Stimulated activated CD8-positive, alpha-beta memory T cell treated with anti-CD3 and anti-CD28 coated beads, Interleukin-12 subunit alpha, Interleukin-12 subunit beta, amount 100 ng/mL, for 24 hours (primary cell): Measurements from ENCODE around the gene TMEM196.

Experiments
- DNase-seq: peaks from one replicate; pipeline ENCODE4 v3.0.0-alpha.2; 2020; ENCODE audit errors: extremely low read depth

TMEM196 gene

GRCh38 chr7:19772841-19773760 lies at the start of gene TMEM196:
Gene TMEM196 (minus strand): TSS chr7:19773617. CDS start chr7:19772696, 921 bp downstream.
- no peak for DNase-seq

GRCh38 chr7:19816128-19816527 lies 42.7 kb upstream of the TMEM196 start:
- no peak for DNase-seq

- no peak for DNase-seq
Measured at GRCh38 chr7:19815546-19815945, 42.1 kb upstream of the TMEM196 start.

GRCh38 chr7:19814776-19815175 lies 41.4 kb upstream of the TMEM196 start:
- DNase-seq, result no peak

GRCh38 chr7:19811386-19811785 lies 38.0 kb upstream of the TMEM196 start:
- DNase-seq, result no peak

GRCh38 chr7:19798986-19799385 lies 25.6 kb upstream of the TMEM196 start:
- no peak for DNase-seq

GRCh38 chr7:19783541-19783940 lies 10.1 kb upstream of the TMEM196 start:
- DNase-seq, result no peak

GRCh38 chr7:19776981-19777380 lies 3.6 kb upstream of the TMEM196 start:
- DNase-seq, result no peak

- no peak for DNase-seq
Measured at GRCh38 chr7:19775578-19775977, 2.2 kb upstream of the TMEM196 start.

- DNase-seq, result no peak
Measured at GRCh38 chr7:19772306-19772705, 1.1 kb downstream of the TMEM196 start.

- no peak for DNase-seq
Measured at GRCh38 chr7:19762631-19763030, 10.8 kb downstream of the TMEM196 start.

GRCh38 chr7:19754521-19755116 lies 18.8 kb downstream of the TMEM196 start:
- DNase-seq, result no peak

GRCh38 chr7:19752020-19752419 lies 21.4 kb downstream of the TMEM196 start:
- DNase-seq, result no peak

GRCh38 chr7:19749658-19750057 lies 23.8 kb downstream of the TMEM196 start:
- DNase-seq, result no peak

GRCh38 chr7:19747740-19748339 lies 25.6 kb downstream of the TMEM196 start:
- no peak for DNase-seq

GRCh38 chr7:19744075-19744474 lies 29.3 kb downstream of the TMEM196 start:
- DNase-seq, result no peak

GRCh38 chr7:19728716-19729115 lies 44.7 kb downstream of the TMEM196 start:
- no peak for DNase-seq

- no peak for DNase-seq
Measured at GRCh38 chr7:19725770-19726169, 47.6 kb downstream of the TMEM196 start.

- no peak for DNase-seq
Measured at GRCh38 chr7:19715499-19715898, 57.9 kb downstream of the TMEM196 start.

- no peak for DNase-seq
Measured at GRCh38 chr7:19713676-19714075, 59.7 kb downstream of the TMEM196 start.

GRCh38 chr7:19709249-19709578 lies 64.2 kb downstream of the TMEM196 start:
- no peak for DNase-seq

GRCh38 chr7:19708397-19709248 lies 64.8 kb downstream of the TMEM196 start, which contains the start of gene POLR1F:
Gene POLR1F (minus strand): TSS chr7:19709037. CDS start chr7:19709016, 21 bp downstream.
- peak; percentile 75 for DNase-seq
